ENCODE measurements around the gene FNIP2. TPM values are rescaled to one million over a fixed set of nuclear protein-coding genes. Genes with fewer than 3 reads are reported as not detected.

The FNIP2 gene
- total RNA-seq, 6 experiments from 2014 or later = 14.1 to 22.2 (median 18.2) TPM

DNA sequence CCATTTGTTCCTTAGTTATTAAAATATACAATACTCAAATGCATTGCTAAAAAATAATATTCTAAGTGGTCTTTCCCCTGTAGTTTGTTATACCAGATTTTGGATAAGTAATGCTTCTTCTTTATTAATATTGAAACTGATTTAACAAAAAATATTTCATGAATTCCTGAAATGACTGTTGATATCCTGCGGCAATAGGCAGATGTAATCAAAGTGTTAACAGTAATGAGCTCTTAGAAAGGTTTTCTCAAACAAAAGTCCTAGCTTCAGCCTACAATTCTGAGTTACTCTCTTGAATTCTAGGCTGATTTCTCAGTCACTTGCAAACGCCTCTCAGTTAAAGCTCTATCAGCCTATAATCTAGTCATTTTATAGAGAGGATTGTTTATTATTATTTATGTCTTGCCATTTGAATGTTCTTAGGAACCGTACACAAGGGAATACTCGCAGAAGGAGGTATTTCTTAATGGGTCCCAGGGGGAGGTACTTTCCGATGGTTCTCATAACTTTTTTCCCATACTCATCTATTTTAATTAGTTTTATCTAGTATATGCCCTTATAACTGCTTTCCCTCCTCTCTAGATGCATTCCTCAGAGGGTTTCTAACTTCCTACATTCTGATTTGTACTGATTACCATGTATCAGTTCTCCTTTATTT lies 96.8 kb downstream of the FNIP2 start:
- Mint-ChIP-seq H3K9me3 (no peaks in the 10 kb centered on the region), H3K4me1 (ENCODE audit: low read depth) (no peaks in the 10 kb centered on the region), H3K4me3 (no peak overlapping the region), H3K27ac (no peak overlapping the region), H3K27me3 (ENCODE audit: insufficient read depth) (no peaks in the 10 kb centered on the region; the same call in 1 of the 2 replicates), H3K36me3 (ENCODE audit: low read depth) (peaks cover 40% of the 10 kb centered on the region)
- no peak for TF ChIP-seq CTCF (IDR thresholded peaks at IDR 0.05)
- DNase-seq = no peak

- no peak overlapping the region for H3K4me3 Mint-ChIP-seq
- H3K27ac Mint-ChIP-seq = no peak overlapping the region
- H3K9me3 Mint-ChIP-seq = no peaks in the 10 kb centered on the region
- TF ChIP-seq CTCF (IDR thresholded peaks at IDR 0.05) = no peak
- peaks cover 31% of the 10 kb centered on the region for H3K36me3 Mint-ChIP-seq (ENCODE audit: low read depth)
- no peaks in the 10 kb centered on the region; the same call in 1 of the 2 replicates for H3K27me3 Mint-ChIP-seq (ENCODE audit: insufficient read depth)
- no peak for DNase-seq
- H3K4me1 Mint-ChIP-seq (ENCODE audit: low read depth) = peaks cover 21% of the 10 kb centered on the region
Measured at GRCh38 chr4:158869001-158869400, 100.2 kb downstream of the FNIP2 start.

GRCh38 chr4:158869761-158870160 lies 100.9 kb downstream of the FNIP2 start:
- H3K9me3 Mint-ChIP-seq = no peaks in the 10 kb centered on the region
- no peak overlapping the region for H3K27ac Mint-ChIP-seq
- no peak overlapping the region for H3K4me3 Mint-ChIP-seq
- no peak for TF ChIP-seq CTCF (IDR thresholded peaks at IDR 0.05)
- H3K27me3 Mint-ChIP-seq (ENCODE audit: insufficient read depth) = peaks cover 3% of the 10 kb centered on the region
- H3K36me3 Mint-ChIP-seq (ENCODE audit: low read depth) = peaks cover 31% of the 10 kb centered on the region
- peaks cover 25% of the 10 kb centered on the region for H3K4me1 Mint-ChIP-seq (ENCODE audit: low read depth)
- no peak for DNase-seq

GRCh38 chr4:158870282-158870625 lies 101.4 kb downstream of the FNIP2 start:
- Mint-ChIP-seq H3K36me3 (ENCODE audit: low read depth) (peaks cover 31% of the 10 kb centered on the region), H3K4me3 (no peak overlapping the region), H3K9me3 (no peaks in the 10 kb centered on the region), H3K27ac (no peak overlapping the region), H3K4me1 (ENCODE audit: low read depth) (peaks cover 25% of the 10 kb centered on the region), H3K27me3 (ENCODE audit: insufficient read depth) (peaks cover 3% of the 10 kb centered on the region)
- no peak for DNase-seq
- TF ChIP-seq CTCF (IDR thresholded peaks at IDR 0.05) = no peak

DNA sequence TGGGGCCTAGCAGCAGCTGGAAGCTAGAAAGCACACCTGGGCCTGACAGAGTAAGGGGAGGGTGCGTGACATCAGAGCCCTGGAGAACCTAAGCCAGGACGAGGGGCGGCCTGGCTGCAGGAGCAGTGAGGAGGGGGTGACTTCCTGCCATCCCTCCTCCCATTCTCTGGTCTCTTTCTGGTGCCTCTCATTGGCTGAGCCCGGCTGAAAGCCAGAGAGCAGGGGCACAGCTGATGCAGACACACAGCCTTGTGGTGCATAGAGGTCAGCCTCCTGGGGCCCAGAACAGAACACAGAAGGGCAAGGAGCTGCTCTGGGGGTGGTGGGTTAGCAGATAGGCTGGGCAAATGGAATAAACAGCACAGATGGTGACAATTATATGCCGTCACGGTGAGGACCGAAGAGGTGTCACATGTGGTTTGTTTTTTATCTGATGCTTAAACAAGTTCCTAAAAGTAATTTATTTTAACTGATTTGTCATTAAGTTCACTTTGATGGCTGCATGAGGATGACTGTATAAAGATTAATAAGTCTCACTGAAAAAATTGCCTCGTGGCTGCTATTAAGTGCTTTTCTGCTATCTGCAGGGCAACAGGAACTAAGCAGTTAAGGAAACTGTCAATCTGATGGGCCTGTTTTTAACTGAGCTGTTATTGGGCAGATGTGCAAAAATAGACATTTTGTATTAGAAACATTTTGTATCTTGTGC lies 102.0 kb downstream of the FNIP2 start:
- peaks cover 31% of the 10 kb centered on the region for H3K36me3 Mint-ChIP-seq (ENCODE audit: low read depth)

More for the DNA sequence above, 102.0 kb downstream of the FNIP2 start:
- no peak for DNase-seq
- no peak overlapping the region for H3K27ac Mint-ChIP-seq
- peaks cover 3% of the 10 kb centered on the region for H3K27me3 Mint-ChIP-seq (ENCODE audit: insufficient read depth)
- no peaks in the 10 kb centered on the region for H3K9me3 Mint-ChIP-seq
- no peak overlapping the region for H3K4me3 Mint-ChIP-seq
- H3K4me1 Mint-ChIP-seq (ENCODE audit: low read depth) = peaks cover 25% of the 10 kb centered on the region
- no peak for TF ChIP-seq CTCF (IDR thresholded peaks at IDR 0.05)
